GM15510 (cell line): Measurements from ENCODE around the gene TESK1.
A peak's percentile ranks its signal among the peaks of the same experiment; 100 is the strongest.

ENCODE experiments used
- POLR2A ChIP-seq: IDR thresholded peaks from 3 replicates; pipeline ENCODE4 v1.6.1; 2011; ENCODE audit warnings: borderline replicate concordance; ENCODE audit not compliant: insufficient read length; ENCODE audit errors: extremely low read depth

The TESK1 gene

DNA sequence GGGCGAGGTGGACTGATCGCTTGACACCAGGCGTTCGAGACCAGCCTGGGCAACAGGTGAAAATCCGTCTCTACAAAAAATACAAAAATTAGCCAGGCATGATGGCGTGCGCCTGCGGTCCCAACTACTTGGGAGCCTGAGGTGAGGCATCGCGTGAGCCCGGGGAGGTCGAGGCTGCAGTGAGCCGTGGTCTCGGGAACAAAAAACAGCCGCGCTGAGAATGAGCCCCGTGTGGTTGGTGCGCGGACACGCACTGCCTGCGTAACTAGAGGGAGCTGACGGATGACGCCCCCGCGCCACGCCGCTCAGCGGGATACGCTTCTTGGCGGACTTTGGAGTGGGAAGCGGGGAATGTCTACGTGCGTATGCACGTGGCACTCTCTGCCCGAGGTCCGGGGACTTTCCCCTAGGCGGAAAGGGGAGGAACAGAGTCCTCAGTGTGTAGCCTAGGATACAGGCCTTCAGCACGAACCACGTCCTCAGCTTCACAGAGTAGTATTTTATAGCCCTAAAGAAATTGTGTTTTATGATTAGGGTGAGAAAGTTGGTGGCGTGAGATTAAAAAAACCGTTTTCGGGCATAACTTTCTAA is 52.6 kb downstream of the TESK1 start, which contains the start of gene RMRP:
Gene RMRP (minus strand): TSS at position 474 of the 591 bp plus-strand sequence.
- no peak for TF ChIP-seq POLR2A

DNA sequence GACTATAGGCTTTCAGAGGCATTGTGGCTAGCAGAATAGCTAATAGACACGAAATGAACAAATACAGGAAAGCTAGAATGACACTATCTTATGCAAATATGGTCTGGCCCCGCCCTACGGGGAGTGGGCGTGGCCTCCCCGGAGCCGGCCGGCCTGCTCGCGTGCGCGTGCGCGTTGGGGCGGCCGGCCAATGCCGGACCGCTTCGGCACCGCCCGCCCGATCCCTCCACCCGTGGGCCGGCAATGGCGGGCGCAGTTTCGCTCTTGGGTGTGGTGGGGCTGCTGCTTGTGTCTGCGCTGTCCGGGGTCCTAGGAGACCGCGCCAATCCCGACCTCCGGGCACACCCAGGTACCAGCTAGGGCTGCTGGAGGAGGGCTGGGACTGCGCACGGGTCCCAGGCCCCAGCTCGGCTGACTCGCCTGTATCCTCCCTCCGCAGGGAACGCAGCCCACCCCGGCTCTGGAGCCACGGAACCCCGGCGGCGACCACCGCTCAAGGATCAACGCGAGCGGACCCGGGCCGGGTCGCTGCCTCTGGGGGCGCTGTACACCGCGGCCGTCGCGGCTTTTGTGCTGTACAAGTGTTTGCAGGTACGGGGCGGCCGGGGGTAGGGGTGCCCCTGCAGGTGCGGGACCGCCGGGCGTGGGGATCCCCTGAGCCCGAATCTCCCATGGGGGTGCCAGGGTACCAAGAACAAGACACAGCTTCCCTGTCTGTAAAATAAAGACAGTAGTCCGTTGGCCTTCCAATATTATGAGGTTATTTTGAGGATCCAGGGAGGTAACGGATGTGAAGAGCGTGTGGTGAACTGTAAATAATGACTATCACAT is 53.3 kb downstream of the TESK1 start, which contains the start of gene CCDC107:
Gene CCDC107 (plus strand): TSS at position 156 of the 831 bp plus-strand sequence. CDS start 88 bp downstream, at position 244.
- TF ChIP-seq POLR2A, result peak; percentile 87

DNA sequence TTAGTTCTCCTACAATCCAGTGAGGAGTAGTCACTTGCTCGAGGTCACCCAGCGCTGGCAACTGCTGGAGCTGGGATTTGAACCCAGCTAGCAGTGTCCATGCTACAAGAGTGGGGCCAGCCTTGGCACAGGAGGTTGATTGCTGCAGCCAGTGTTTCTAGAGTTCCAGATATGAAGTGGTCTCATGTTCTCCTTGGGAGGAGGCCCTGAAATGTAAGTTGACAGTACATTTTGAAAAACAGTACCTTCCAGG is 53.8 kb downstream of the TESK1 start:
- TF ChIP-seq POLR2A, result no peak

DNA sequence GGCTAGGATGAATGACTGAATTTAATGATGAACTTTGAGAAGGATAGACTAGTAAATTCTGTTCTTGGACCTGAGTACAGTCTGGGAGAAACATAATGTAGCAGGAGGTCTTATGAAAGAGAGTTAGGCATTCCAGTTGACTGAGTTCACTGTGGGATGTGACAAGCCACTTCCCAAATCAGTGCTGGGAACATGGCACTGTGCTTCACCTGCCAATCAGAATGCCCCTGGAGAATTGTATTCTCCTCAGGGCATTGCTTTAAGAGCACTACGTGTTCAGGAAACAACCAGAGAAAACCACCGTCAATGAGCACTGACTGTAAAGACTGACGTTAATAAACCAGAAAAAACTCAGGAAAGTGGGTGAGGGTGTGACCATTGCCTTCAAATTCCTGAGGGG is 54.3 kb downstream of the TESK1 start:
- TF ChIP-seq POLR2A, result no peak
